ENCODE data around the gene MAP1B.

The MAP1B gene

DNA sequence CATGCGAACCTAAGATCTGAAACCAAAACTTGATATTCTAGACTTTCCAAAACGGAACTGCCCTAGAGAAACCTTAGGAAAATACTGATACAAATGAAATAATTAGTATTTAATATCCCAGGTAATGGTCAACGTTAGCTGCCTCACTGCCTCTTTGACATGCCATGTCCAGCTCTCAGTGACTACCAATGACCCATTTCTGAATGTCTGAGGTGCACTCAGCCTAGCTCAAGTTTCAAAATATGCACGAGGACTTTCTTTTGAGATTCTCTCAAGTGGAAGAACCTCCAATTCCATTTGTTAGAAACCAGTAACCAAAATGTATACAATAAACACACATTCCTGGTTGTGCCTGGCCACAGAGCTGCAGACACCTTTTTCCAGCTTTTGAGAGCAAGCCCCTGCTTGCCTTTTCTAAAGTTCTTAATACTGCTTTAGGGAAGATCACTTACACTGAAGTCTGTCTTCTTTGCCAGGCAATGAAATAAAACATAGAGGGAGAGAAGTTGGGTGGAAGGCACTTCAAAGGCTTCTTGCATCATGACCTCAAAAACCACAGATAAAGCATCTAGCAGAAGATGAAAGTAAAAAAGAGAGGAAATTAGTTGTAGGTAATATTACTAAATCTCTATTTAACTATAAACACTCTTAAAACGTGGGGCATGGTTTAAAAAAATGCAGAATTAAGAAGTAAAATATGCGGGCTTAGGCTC is 124.9 kb downstream of the MAP1B start:
- DNase-seq = no peak

DNA sequence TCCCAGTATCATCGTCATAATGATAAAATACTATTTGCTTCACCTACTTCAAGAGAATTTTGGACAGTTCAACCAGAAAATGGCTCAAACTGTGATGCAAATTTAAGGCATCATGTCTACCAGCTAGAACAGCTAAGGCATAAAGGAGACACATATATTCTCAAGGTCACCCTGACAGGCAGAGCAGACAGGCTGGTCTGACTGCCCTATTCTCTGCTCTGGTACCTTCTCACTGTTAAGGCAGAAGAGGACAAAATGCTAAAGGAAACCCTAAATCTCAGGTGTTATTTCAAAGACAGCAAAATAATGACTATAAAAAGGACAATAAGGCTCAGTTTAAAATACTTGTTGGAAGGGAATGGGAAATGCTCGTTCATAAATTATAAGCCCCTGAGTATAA is 125.6 kb downstream of the MAP1B start:
- no peak for DNase-seq

DNA sequence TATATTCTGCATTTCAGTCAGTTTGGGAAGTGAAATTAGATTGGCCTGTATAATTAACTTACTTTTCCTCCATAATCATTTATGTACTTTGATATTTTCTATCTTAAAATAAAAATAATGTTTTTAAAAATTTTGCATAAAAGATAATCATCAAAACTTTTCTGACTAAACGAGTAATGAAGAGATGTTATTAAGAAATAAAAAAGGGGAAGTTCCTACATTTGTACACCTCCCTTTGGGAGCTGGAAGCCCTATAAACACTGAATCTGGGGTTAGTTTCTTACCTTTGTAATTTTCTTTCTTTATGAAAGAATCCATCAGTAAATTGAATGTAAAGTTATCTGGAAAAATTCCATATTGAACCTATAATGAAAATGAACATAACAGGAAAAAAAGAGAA is 126.6 kb downstream of the MAP1B start:
- no peak for DNase-seq

DNA sequence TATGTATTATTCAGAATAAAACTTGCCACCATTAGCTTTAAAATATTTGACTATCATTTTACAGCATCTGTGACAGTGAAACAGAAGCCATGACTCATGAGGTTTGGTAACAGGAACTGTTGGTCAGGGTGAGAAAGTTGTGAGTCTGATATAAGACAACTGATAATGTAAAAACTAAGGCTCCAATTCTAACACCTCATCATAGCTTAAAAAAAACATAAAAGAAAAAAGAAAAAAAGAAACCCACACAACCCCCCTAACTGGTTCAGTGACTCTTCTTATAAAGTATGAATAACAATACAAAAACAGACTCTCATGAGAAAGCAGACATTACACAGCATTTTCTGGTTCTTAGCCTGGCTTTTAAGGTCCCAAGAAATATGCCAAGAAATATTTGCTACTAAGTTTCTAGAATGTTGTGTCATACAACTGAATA is 127.0 kb downstream of the MAP1B start:
- DNase-seq = no peak

DNA sequence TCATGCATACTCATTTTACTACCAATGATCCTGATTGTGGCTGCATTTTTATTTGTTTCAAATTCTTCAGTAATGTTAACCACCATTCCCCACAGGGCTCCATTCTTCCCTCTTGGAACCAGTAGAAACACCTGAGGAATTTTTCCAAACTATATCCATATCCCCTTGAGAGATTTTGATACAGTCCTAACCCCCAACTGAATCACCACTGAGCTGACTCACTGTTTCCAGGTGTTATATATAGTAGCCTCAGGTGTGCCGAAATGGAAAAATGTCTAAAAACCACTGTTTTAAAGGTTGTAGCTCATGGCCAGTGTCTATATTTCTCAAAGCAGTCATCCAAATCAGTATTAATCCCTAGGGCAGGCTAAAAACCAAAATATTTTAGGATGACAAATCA is 127.6 kb downstream of the MAP1B start:
- DNase-seq = no peak

DNA sequence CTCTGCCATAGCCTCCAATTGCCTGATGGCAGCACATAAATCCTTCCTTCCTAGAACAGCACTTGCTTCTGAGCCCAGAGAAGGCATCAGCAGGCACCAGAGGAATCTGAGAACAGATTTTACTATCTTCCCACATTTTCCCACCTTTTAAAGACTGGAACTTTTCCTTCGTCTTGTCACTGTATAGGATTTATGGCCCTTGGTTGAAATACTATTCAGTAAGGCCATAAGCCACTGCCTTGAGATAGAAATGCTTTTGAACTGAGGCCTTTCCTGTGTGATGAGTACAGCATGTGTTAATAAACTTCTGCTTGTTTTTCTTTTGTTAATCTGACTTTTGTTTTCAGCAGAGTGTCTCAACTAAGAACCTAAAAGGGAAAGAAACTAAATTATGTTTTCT is 128.4 kb downstream of the MAP1B start:
- no peak for DNase-seq

DNA sequence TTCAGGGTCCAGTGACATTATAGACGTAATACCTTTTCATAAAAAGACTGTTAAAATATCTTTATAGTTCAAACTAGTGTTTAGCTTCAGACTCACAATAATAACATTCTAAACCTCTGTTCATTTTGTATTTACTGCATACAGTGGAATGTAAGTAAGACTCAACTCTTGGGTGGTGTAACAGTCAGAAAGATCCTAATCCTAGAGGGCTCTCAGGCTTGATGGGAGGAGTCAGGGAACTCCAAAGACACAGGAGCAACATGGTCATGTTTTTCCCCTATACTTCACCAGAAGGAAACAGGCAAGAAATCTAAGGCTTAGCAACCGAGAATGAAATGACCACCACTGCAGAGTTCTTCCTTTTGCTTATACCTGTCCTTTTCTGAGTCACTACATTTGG is 130.1 kb downstream of the MAP1B start:
- DNase-seq = no peak

DNA sequence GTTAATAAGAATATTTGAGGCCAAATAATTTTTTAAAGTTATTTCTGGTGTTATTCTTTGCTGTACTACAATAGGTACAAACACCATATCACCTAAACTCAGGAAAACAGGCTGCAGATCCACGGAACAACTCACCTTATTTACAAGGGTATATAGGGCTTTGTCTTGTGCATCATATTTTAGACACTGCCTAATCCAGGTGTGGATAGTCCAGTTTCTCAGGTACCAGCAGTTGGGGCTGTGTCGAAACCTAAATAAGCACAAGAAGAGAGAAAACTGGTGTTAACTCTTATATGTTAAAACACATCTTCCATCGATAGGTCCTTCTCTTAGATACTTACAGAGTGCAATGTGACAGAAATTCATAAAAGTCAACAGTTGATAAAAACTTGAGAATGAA is 130.6 kb downstream of the MAP1B start:
- DNase-seq = no peak

DNA sequence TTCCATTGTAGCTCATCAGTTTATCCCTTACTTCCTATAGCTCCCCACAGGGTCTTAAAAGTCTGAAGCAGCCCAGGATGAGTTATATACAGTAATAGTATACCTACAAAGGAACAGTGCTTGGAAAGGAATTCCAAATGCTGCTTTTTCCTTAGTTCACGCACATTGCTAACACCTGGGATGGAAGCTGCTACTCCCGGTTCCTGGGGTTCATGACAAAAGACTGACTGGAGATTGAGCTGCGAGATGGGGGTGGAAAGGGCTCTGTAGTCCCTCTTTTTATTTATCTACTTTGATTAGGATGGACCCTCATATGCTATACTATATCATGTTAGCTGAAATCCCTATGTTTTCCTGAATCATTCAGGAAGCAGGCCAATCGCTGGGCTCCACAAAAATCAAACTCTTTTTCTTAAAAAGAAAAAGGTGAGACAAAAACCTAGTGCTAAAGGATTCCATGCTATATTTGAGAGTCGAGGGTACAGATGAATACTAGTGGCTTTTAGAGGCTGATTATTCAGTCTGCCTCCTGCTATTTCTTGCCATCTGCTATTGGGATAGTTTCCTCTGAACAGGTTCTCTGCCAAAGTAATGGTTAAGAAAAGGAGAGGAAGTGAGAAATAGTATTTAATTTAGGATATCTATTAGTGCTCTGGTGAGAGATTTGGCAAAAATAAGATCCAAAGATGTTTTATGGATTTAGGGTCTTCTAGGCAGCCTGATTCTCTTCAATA is 131.6 kb downstream of the MAP1B start:
- no peak for DNase-seq

DNA sequence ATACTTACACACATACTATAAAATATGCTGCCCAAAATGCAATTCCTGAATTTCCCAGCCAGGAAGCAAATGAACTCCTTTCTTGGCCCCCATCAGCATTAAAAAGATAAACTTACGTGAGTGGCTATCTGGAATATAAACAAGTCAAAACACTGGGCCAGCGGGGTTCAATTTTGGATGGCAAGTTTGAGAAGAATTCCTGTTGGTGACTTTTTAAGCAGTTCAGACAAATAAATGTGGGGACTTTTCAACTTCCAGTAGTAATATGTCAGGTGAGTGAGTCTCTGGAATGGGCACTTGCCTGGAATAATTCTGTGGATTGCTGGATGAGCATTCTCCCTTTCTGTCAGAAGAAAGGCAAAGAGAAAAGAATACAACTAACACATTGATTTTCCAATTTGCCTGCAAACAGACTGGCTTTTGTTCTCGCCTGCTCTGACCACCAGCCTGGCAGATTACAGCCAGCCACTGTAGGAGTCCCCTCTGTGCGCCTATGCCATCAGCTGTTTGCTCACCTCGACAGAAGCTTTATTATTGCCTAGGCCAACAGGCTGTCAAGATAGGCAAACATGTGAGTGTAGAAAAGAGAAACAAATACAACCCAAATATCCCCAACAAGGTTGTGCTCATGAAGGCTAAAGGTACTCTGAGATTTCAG is 134.2 kb downstream of the MAP1B start:
- DNase-seq = no peak

DNA sequence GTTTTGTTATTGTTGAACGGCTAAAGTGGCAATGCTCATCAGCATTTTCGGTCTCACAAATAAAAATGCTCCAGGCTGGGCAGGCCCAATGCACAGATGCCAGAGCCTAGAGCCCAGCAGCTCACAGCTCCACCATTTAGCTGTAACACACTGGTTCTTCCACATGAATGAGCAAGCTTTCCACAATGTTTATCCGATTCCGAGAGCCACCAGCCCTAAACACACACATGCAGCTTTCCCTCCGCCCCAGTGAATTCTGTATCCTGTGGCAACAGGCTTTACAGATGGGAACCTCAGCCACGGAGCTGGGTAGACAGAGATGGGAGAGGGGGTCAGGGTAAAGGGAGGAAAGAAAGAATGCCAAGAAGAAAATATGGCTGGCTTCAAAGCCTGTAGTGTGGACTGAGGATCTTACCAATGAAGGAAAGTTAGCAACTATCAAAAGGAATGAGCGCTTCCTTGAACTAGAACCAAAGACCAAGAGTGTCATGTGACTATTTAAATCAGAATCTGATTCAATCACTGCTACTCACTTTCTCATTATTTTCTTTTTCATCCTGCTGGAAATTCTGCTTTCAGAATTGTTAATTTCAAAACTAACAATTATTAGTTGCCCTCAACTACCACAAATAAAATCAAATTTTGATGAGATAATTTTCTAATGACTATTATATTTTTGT is 135.7 kb downstream of the MAP1B start:
- DNase-seq = no peak

DNA sequence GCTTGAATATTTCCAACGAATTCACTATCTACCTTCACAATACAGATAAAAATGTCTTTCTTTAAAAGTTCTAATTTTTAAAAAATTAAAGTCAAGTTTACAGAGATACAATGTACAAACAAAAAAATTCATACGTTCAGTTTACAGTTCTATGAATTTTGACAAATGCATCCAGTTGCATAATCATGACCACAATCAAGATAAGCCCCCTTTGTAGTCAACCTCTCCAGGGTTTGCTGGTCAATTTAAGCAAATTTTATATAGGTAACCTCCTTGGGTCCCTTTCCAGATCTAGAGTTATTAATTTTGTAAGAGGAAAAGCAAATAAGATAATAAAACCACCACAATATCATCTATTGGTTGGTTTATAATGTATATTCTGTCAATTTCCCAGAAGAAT is 136.4 kb downstream of the MAP1B start:
- DNase-seq = no peak

DNA sequence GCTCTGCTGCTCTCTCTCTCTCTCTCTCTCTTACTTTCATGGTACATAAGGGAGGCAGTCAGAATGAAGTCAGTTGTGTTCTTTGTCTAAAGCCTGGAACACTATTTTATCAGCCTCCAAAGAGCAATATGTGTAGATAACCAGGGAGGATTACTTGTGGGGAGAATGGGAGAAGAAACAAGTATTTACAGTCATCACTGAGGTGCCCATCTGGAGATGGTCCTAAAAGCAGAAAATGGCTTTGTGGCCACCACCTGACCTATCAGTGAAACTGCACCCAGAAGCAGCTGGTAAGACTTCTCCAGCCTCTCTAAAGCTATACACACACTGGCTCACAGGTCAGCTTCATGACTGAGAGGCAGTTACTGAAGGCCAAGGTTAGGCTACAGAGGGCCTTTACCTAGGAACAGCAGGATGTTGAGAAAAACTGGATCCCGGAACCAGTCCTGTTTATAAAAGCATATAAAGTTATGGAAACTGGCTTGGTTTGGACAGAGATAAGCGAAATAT is 137.6 kb downstream of the MAP1B start:
- no peak for DNase-seq

DNA sequence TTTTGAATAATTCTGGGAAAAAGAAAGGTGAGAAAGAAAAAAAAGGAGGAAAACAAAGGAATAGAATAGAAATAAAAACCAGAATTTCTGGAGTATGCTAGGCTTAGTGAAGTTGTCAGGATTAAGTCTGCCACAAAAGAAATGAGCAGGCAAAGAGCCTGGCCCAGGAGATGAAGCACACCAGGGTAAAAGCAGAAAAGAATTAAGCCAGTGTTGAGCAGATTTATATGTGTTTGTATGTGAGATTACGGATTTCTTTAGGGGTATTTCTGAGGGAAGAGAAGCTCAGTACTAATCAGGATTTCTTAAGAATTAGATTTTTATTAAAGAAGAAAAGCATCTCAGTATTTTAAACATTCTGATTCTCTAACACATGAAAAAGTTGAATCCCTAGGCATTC is 138.3 kb downstream of the MAP1B start:
- no peak for DNase-seq

DNA sequence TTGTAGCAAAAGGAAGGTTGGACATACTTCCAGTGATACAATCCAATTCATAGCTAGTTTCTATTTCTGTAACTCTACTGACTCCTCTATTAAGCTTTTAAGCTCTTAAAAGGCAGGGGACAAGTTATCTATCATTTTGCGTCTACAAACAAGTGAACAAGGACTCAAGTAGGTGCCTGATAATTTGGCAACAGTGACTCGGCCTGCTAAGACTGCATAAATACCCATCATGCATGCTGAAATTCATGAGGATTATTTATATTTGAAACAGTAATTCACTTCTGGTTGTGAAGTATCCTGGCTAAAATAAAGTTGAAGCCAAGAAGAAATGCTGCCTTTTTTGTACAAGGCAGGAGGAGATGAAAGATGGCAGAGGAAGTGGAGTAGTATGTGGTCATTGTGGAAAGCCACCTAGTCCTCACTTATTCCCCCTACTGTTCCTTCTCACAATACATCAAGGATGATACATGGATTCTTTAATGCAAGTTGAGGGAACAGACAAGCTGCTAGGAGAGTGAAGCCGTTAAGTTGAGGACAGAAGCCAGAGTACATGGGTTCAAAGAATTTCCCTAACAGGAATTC is 138.8 kb downstream of the MAP1B start:
- DNase-seq = no peak

DNA sequence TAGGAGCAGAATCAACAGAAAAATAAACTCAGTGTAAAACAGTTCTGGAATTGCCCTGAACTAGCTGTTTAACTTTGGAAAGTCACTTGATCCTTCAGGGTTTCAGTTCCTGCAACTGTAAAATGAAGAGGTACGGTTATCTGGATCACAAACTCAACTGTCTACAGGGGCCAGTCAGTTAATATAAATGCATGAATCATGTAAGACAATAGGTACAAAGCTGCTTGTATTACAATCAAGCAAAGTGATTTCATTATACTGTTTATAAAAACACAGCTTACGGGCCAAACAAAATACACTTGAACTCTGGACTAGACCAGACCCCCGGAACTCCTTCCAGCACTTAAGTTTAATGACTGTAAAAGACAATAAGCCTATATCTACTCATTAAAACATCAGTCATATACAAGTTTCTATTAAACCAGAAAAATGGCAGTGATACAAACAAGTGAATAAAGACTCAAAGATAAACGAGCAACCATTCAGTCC is 139.7 kb downstream of the MAP1B start:
- no peak for DNase-seq

DNA sequence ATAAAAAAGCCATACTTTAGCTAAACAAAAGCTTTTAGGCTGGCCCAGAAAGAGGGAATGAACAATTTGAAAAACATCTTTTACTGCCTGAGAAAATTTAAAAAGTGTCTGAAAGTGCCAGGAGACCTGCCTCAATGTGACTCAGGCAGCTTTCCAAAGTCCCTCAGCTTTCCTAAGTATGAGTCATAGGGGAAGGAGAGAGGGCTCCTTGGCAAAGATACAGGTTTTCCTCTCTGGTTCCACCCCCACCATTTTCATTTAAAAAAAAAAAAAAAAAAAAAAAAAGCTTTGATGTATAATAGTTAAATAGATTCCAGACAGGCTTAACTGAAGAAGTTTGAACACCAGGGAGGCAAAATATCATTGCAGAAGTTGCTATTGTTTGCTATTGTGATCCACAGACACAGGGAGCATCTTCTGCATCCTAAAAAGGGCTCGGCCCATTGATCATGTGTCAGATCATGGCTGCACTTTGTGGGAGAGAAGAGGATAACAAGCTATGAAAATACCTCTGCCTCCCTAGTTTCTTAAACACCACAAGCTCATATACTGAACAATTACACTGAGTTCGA is 141.2 kb downstream of the MAP1B start:
- no peak for DNase-seq

DNA sequence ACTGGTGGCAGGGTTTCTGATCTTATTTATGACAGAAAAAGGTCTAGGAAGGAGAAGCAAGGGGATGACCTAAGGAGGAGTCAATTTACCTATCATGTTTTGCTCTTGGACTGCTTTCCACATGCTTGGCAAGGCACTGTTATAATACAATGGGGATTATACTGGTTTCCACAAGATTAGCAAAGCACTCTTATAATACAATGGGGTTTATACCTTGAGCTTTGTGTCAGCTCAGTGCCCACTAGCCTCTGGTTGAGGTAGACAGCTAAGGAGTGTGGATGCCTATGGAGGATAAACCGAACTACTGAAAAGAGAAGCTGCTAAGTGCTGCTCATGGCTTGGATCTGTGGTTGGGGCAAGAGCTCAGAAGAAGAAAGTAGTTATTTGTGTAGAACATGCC is 144.1 kb downstream of the MAP1B start:
- DNase-seq = no peak

DNA sequence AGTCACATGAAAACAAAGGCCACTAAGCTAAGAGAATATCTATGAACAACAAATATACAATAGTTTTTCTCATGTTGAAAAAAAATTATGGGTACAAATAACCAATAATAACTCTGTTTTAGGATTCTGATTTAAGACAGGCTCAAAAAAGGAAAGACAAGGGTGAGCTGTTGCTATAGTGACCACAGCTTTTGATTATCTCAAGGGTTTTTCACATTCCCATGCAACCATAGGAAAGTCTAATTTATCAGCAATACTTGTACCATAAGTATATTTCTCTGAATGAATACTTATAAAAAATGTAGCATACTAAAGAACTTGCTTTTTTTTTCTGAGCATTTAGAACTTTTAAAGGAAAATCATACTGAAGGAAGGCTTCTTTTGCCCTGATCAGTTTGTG is 144.7 kb downstream of the MAP1B start:
- no peak for DNase-seq

DNA sequence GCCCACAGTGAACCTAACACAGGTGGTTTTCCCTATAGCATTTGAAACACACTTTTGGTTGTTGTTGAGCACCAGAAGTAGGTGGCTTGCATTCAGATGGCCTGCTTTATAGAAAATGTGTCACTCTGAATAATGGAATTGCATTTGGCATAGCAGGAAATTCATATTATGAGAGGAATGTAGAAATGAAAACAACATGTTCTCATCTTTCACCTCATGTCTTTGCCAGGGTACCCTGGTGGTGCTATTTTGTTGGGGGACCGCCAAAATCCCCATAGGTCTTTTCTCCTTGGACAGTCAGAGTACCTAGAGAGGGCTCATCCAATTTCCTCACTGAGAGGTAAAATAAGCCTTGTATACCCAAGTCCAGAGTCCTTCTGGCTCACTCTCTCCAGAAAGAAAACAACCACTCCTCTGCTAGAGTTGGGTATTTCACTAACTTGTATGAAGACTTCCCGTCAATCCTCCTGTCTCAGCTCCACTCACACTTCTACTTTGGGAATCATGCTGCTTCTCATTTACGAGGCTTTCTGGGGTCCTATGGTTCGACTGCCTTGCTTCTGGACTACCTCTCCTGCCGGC is 145.4 kb downstream of the MAP1B start:
- no peak for DNase-seq

DNA sequence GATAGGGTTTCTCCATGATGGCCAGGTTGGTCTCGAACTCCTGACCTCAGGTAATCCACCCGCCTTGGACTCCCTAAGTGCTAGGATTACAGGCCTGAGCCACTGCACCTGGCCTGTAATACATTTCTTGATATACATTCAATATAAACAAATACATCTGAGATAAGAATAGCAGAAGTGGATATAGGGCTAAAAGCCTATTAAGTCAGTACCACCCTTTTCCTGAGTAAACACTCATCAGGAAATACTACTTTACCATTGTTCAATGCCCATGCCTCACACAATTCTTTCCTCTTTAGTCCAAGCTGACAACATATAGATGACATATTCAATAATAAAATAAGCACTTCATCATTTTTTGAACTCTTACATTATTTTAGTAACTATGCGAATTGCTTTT is 148.0 kb downstream of the MAP1B start:
- no peak for DNase-seq

DNA sequence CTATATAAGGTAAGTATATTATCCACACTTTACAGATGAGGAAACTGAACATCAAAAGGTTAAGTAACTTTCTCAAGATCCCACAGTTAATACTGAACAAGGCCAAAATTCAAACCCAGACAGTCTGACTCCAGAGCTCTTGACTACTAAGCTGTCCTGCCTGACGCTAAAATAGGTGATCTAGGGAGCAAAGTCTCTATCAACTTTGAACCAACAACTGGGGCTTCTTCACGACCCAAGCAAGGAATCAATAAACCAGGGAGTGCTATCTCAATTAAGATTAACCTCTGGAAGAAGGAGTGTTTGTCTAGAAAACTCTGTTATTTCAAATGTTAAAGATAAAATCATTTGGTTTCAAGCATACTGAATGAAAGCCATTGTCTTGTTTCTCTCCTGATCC is 148.4 kb downstream of the MAP1B start:
- no peak for DNase-seq

Data from stimulated activated CD4-positive, alpha-beta T cell treated with anti-CD3 and anti-CD28 coated beads, Interleukin-2, amount 100 ng/mL, for 48 hours (primary cell).